OCI-M1 (cell line): ENCODE measurements around the gene SLC49A3.
"Not testable (repeated sequence)": the region's sequence is repeated elsewhere in the genome, so short reads cannot be mapped to it uniquely, and the experiment has no call there.

Experiments used
- DNase-seq: peaks from one replicate; lab custom pipeline; 2025; lab: John Stamatoyannopoulos, UW

The SLC49A3 gene

GRCh38 chr4:722169-722725 lies 33.3 kb upstream of the SLC49A3 start:
- no peak for DNase-seq

- DNase-seq: no peak
Measured at GRCh38 chr4:721261-722168, 32.6 kb upstream of the SLC49A3 start.

- no peak for DNase-seq
Measured at GRCh38 chr4:720111-720860, 31.3 kb upstream of the SLC49A3 start.

GRCh38 chr4:718460-718859 lies 29.5 kb upstream of the SLC49A3 start:
- DNase-seq: no peak

- DNase-seq: no peak
Measured at GRCh38 chr4:717601-718320, 28.8 kb upstream of the SLC49A3 start.

GRCh38 chr4:714087-714486 lies 25.1 kb upstream of the SLC49A3 start:
- no peak for DNase-seq

GRCh38 chr4:712916-713632 lies 24.1 kb upstream of the SLC49A3 start:
- DNase-seq: no peak

- no peak for DNase-seq
Measured at GRCh38 chr4:712093-712492, 23.1 kb upstream of the SLC49A3 start.

GRCh38 chr4:710916-711315 lies 22.0 kb upstream of the SLC49A3 start:
- no peak for DNase-seq

- DNase-seq: no peak
Measured at GRCh38 chr4:710116-710515, 21.2 kb upstream of the SLC49A3 start.

GRCh38 chr4:709348-709747 lies 20.4 kb upstream of the SLC49A3 start:
- DNase-seq: no peak

GRCh38 chr4:708631-708933 lies 19.6 kb upstream of the SLC49A3 start:
- DNase-seq: no peak

- DNase-seq: no peak
Measured at GRCh38 chr4:707929-708630, 19.1 kb upstream of the SLC49A3 start.

GRCh38 chr4:706834-707598 lies 18.1 kb upstream of the SLC49A3 start:
- DNase-seq: no peak

GRCh38 chr4:706083-706633 lies 17.2 kb upstream of the SLC49A3 start:
- DNase-seq: not testable (repeated sequence)

- peak; percentile 97 for DNase-seq
Measured at GRCh38 chr4:705278-706082, 16.5 kb upstream of the SLC49A3 start, which contains the start of gene PCGF3. Gene PCGF3 (plus strand): TSS chr4:705832. CDS start chr4:733681, 27,849 bp downstream.

- no peak for DNase-seq
Measured at GRCh38 chr4:704971-705277, 16.0 kb upstream of the SLC49A3 start.

- no peak for DNase-seq
Measured at GRCh38 chr4:704198-704891, 15.4 kb upstream of the SLC49A3 start.
